ENCODE measurements around the gene ERMAP.

ERMAP gene

GRCh38 chr1:42877380-42877779 lies 60.5 kb downstream of the ERMAP start:
- DNase-seq: no peak

DNA sequence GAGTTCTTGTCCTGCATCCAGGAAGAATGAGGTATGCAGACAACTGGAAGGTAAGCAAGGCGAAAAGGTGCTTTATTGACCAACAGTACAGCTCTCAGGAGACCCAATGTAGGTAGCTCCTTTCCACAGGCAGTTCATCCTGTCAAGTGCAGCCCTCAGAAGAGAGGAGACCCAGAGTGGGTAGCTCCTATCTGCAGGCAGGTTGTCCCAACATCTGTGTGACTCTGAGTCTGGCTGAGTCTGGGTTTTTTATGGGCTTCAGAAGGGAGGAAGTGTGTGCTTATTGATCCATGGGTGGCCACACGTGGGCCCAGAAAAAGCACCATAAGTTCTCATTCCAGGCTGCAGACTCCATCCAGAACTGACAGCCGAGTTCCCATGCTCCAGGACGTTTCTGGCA lies 63.5 kb downstream of the ERMAP start:
- no peak for DNase-seq

GRCh38 chr1:42886046-42886739 lies 69.3 kb downstream of the ERMAP start:
- DNase-seq: no peak

DNA sequence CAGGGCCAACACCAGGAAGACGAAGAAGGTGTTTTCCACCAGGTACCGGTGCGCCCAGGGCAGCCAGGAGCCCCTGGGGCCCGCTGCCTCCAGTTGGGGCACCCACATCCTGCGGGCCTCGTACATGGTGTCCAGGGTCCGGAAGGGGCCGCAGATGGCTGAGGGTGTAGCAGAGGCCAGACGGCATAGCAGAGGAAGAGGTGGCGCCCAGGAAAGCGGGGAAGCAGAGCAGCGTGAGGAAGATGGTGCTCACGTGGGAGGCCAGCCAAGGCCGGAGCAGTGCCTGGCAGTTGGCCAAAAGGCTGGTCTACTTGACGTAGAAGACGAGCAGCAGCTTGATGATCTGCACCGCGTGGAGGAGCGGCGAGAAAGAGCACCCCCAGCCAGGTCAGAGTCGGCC lies 69.9 kb downstream of the ERMAP start:
- peak; percentile 85 for DNase-seq

GRCh38 chr1:42887366-42887765 lies 70.4 kb downstream of the ERMAP start:
- no peak for DNase-seq

GRCh38 chr1:42888013-42888633 lies 71.2 kb downstream of the ERMAP start:
- DNase-seq: no peak

DNA sequence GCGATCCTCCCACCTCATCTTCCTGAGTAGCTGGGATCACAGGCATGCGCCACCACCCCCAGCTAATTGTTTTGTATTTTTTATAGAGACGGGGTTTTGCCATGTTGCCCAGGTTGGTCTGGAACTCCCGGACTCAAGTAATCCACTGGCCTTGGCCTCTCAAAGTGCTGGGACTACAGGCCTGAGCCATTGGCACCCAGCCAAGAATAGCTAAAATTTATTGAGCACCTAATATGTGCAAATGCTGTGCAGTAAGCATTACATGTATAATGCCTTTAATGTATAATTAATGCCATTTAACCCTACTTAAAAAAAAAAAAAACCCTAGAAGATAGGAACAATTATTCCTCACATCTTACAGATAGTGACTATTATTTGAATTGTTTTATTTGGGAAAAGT lies 72.3 kb downstream of the ERMAP start:
- no peak for DNase-seq

- peak; percentile 64 for DNase-seq
These were observed 74.7 kb downstream of the ERMAP start for GRCh38 chr1:42891465-42892138.

Measured in NCI-H2029 (cell line).